ENCODE measurements around the gene OTUB1.

OTUB1 gene

GRCh38 chr11:63938479-63939396, 47.5 kb upstream of the OTUB1 start, which contains the start of gene NAA40:
Gene NAA40, plus strand, starts transcription at chr11:63939002. Its CDS starts 95 bp downstream, at chr11:63939097.
- Histone ChIP-seq H3K4me2 (ENCODE audit: low read depth, low read length) (peak within 1 kb of the TSS; percentile 100), H2AFZ (ENCODE audit: low read length) (peak within 1 kb of the TSS; percentile 99), H3K79me2 (ENCODE audit: low read length) (peaks cover 47% of the 10 kb centered on the region), H3K4me3 (ENCODE audit: low read length) (peak within 1 kb of the TSS; percentile 96), H3K27ac (ENCODE audit: low read length) (peak within 1 kb of the TSS; percentile 65; the same call in 1 of the 2 replicates), H3K9me3 (replicated peaks; ENCODE audit: insufficient read depth, low read length) (no peaks in the 10 kb centered on the region), H3K9ac (ENCODE audit: low read length) (peak within 1 kb of the TSS; percentile 78), H3K9me2 (replicated peaks; ENCODE audit: insufficient read depth, low read length) (no peaks in the 10 kb centered on the region), H3K36me3 (replicated peaks; ENCODE audit: insufficient read depth, low read length) (no peaks in the 10 kb centered on the region), H3K4me1 (ENCODE audit: low read length) (0 out of 2 replicates have a peak, but pooled peaks cover 7% of the 10 kb centered on the region), H3F3A (ENCODE audit: insufficient read depth, low read length) (peaks cover 11% of the 10 kb centered on the region; the same call in 1 of the 2 replicates), H4K20me1 (ENCODE audit: insufficient read depth, low read length) (no peaks in the 10 kb centered on the region), H3K27me3 (replicated peaks; ENCODE audit: insufficient read depth, low read length) (no peaks in the 10 kb centered on the region)
- no peak for TF ChIP-seq CTCF (IDR thresholded peaks at IDR 0.05; ENCODE audit: low read length)
- TF ChIP-seq EZH2phosphoT487 (IDR thresholded peaks at IDR 0.05; ENCODE audit: low read length) = no peak
- no peak for TF ChIP-seq EZH2 (optimal IDR thresholded peaks at IDR 0.05; ENCODE audit: low read depth, low read length)
- DNase-seq = peak; percentile 98

GRCh38 chr11:63939397-63939891, 46.8 kb upstream of the OTUB1 start:
- Histone ChIP-seq H3K4me2 (ENCODE audit: low read depth, low read length) (peak overlapping the region; percentile 89), H2AFZ (ENCODE audit: low read length) (peak overlapping the region; percentile 89), H3K27me3 (replicated peaks; ENCODE audit: insufficient read depth, low read length) (no peaks in the 10 kb centered on the region), H3K27ac (ENCODE audit: low read length) (peak overlapping the region; percentile 44; the same call in 1 of the 2 replicates), H3F3A (ENCODE audit: insufficient read depth, low read length) (peaks cover 11% of the 10 kb centered on the region; the same call in 1 of the 2 replicates), H3K4me1 (ENCODE audit: low read length) (0 out of 2 replicates have a peak, but pooled peaks cover 7% of the 10 kb centered on the region), H3K79me2 (ENCODE audit: low read length) (peaks cover 54% of the 10 kb centered on the region), H4K20me1 (ENCODE audit: insufficient read depth, low read length) (no peaks in the 10 kb centered on the region), H3K36me3 (replicated peaks; ENCODE audit: insufficient read depth, low read length) (no peaks in the 10 kb centered on the region), H3K4me3 (ENCODE audit: low read length) (peak overlapping the region; percentile 96), H3K9ac (ENCODE audit: low read length) (peak overlapping the region; percentile 75), H3K9me2 (replicated peaks; ENCODE audit: insufficient read depth, low read length) (no peaks in the 10 kb centered on the region), H3K9me3 (replicated peaks; ENCODE audit: insufficient read depth, low read length) (no peaks in the 10 kb centered on the region)
- peak; percentile 36 for DNase-seq
- TF ChIP-seq EZH2phosphoT487 (IDR thresholded peaks at IDR 0.05; ENCODE audit: low read length) (no peak), CTCF (IDR thresholded peaks at IDR 0.05; ENCODE audit: low read length) (no peak), EZH2 (optimal IDR thresholded peaks at IDR 0.05; ENCODE audit: low read depth, low read length) (no peak)

GRCh38 chr11:63940786-63941185, 45.5 kb upstream of the OTUB1 start:
- H3K9ac ChIP-seq (ENCODE audit: low read length) = no peak overlapping the region
- DNase-seq = no peak
- no peak overlapping the region for H2AFZ ChIP-seq (ENCODE audit: low read length)
- H3K36me3 ChIP-seq (replicated peaks; ENCODE audit: insufficient read depth, low read length) = no peaks in the 10 kb centered on the region
- peaks cover 65% of the 10 kb centered on the region for H3K79me2 ChIP-seq (ENCODE audit: low read length)
- H3F3A ChIP-seq (ENCODE audit: insufficient read depth, low read length) = peaks cover 11% of the 10 kb centered on the region; the same call in 1 of the 2 replicates
- H4K20me1 ChIP-seq (ENCODE audit: insufficient read depth, low read length) = no peaks in the 10 kb centered on the region
- no peak overlapping the region for H3K4me3 ChIP-seq (ENCODE audit: low read length)
- H3K27ac ChIP-seq (ENCODE audit: low read length) = no peak overlapping the region
- H3K4me1 ChIP-seq (ENCODE audit: low read length) = 0 out of 2 replicates have a peak, but pooled peaks cover 7% of the 10 kb centered on the region
- no peak overlapping the region for H3K4me2 ChIP-seq (ENCODE audit: low read depth, low read length)
- H3K27me3 ChIP-seq (replicated peaks; ENCODE audit: insufficient read depth, low read length) = no peaks in the 10 kb centered on the region
- H3K9me3 ChIP-seq (replicated peaks; ENCODE audit: insufficient read depth, low read length) = no peaks in the 10 kb centered on the region
- TF ChIP-seq EZH2phosphoT487 (IDR thresholded peaks at IDR 0.05; ENCODE audit: low read length) (no peak), EZH2 (optimal IDR thresholded peaks at IDR 0.05; ENCODE audit: low read depth, low read length) (no peak), CTCF (IDR thresholded peaks at IDR 0.05; ENCODE audit: low read length) (no peak)
- no peaks in the 10 kb centered on the region for H3K9me2 ChIP-seq (replicated peaks; ENCODE audit: insufficient read depth, low read length)
